WTC11 (cell line): ENCODE results near the gene NLRP14. TPM values are rescaled to one million over a fixed set of nuclear protein-coding genes. Genes with fewer than 3 reads are reported as not detected.

ENCODE experiments used
- E2F1 ChIP-seq: sonication (generic); formaldehyde crosslinking; IDR thresholded peaks from 2 replicates; pipeline ENCODE4 v1.8.0; 2022; ENCODE audit warnings: mild to moderate bottlenecking, missing genetic modification reagents
- ESRRA ChIP-seq: sonication (generic); formaldehyde crosslinking; IDR thresholded peaks from 2 replicates; pipeline ENCODE4 v1.8.1; 2022; ENCODE audit warnings: mild to moderate bottlenecking, missing genetic modification reagents, borderline replicate concordance
- FOXJ3 ChIP-seq: sonication (generic); formaldehyde crosslinking; IDR thresholded peaks from 2 replicates; pipeline ENCODE4 v1.9.0; 2021; ENCODE audit warnings: missing genetic modification reagents, mild to moderate bottlenecking, borderline replicate concordance
- FOXP1 ChIP-seq: sonication (generic); formaldehyde crosslinking; IDR thresholded peaks from 2 replicates; pipeline ENCODE4 v1.8.0; 2022; ENCODE audit warnings: missing genetic modification reagents, mild to moderate bottlenecking, moderate library complexity, borderline replicate concordance
- GTF2I ChIP-seq: fragments of 250-450 bp; sonication (Bioruptor Pico); conservative IDR thresholded peaks from 2 replicates; pipeline ENCODE4 v1.4.0; 2021; ENCODE audit warnings: mild to moderate bottlenecking
- IRF2 ChIP-seq: sonication (generic); formaldehyde crosslinking; IDR thresholded peaks from 2 replicates; pipeline ENCODE4 v1.8.0; 2022; ENCODE audit warnings: low read depth, missing genetic modification reagents, borderline replicate concordance
- JAZF1 ChIP-seq: fragments of 250-450 bp; sonication (Bioruptor Pico); IDR thresholded peaks from 2 replicates; pipeline ENCODE4 v1.9.0; 2021; ENCODE audit warnings: moderate library complexity, mild to moderate bottlenecking, inconsistent platforms
- JUN ChIP-seq: sonication (generic); formaldehyde crosslinking; IDR thresholded peaks from 2 replicates; pipeline ENCODE4 v1.8.0; 2023; ENCODE audit warnings: mild to moderate bottlenecking, missing genetic modification reagents
- KAT7 ChIP-seq: sonication (generic); formaldehyde crosslinking; IDR thresholded peaks from 2 replicates; pipeline ENCODE4 v1.8.1; 2023; ENCODE audit warnings: missing genetic modification reagents, mild to moderate bottlenecking, borderline replicate concordance
- NFATC4 ChIP-seq: fragments of 250-450 bp; sonication (Bioruptor Pico); IDR thresholded peaks from 2 replicates; pipeline ENCODE4 v1.9.0; 2021; ENCODE audit warnings: mild to moderate bottlenecking
- NR3C1 ChIP-seq: sonication (generic); formaldehyde crosslinking; conservative IDR thresholded peaks from 2 replicates; pipeline ENCODE4 v1.8.1; 2023; ENCODE audit warnings: low read depth, mild to moderate bottlenecking, missing genetic modification reagents
- SMAD3 ChIP-seq: sonication (generic); formaldehyde crosslinking; IDR thresholded peaks from 2 replicates; pipeline ENCODE4 v1.8.0; 2022; ENCODE audit warnings: missing genetic modification reagents, mild to moderate bottlenecking, borderline replicate concordance
- SP1 ChIP-seq: sonication (generic); formaldehyde crosslinking; conservative IDR thresholded peaks from 2 replicates; pipeline ENCODE4 v1.8.1; 2022; ENCODE audit warnings: missing genetic modification reagents
- ZBTB43 ChIP-seq: sonication (generic); formaldehyde crosslinking; IDR thresholded peaks from 2 replicates; pipeline ENCODE4 v1.8.1; 2023; ENCODE audit warnings: mild to moderate bottlenecking, missing genetic modification reagents
- ZNF219 ChIP-seq: sonication (generic); formaldehyde crosslinking; IDR thresholded peaks from 2 replicates; pipeline ENCODE4 v1.8.0; 2023; ENCODE audit warnings: missing genetic modification reagents, mild to moderate bottlenecking, borderline replicate concordance
- ZNF232 ChIP-seq: sonication (generic); formaldehyde crosslinking; IDR thresholded peaks from 2 replicates; pipeline ENCODE4 v1.8.0; 2022; ENCODE audit warnings: mild to moderate bottlenecking, missing genetic modification reagents
- ZNF416 ChIP-seq: fragments of 250-450 bp; sonication (Bioruptor Pico); IDR thresholded peaks from 2 replicates; pipeline ENCODE4 v1.9.0; 2021; ENCODE audit warnings: mild to moderate bottlenecking, inconsistent platforms
- ZNF512 ChIP-seq: sonication (generic); formaldehyde crosslinking; IDR thresholded peaks from 2 replicates; pipeline ENCODE4 v1.8.1; 2022; ENCODE audit warnings: missing genetic modification reagents, borderline replicate concordance
- ZNF532 ChIP-seq: fragments of 250-450 bp; sonication (Bioruptor Pico); IDR thresholded peaks from 2 replicates; pipeline ENCODE4 v1.9.0; 2021; ENCODE audit warnings: mild to moderate bottlenecking, borderline replicate concordance
- total RNA-seq: library from RNA; stranded (reverse); gene quantifications from 3 replicates; pipeline ENCODE4 v1.2.3, GENCODE V29; 2021
- TF ChIP-seq, protein P1 (sequence below): fragments of 250-450 bp; sonication (Bioruptor Pico); IDR thresholded peaks from 2 replicates; pipeline ENCODE4 v1.9.0; 2021; ENCODE audit warnings: moderate library complexity, mild to moderate bottlenecking, inconsistent platforms, borderline replicate concordance
- TF ChIP-seq, protein P2 (sequence below): fragments of 250-450 bp; sonication (Bioruptor Pico); IDR thresholded peaks from 2 replicates; pipeline ENCODE4 v1.8.0; 2021; ENCODE audit warnings: mild to moderate bottlenecking
- TF ChIP-seq, protein P3 (sequence below): sonication (generic); formaldehyde crosslinking; IDR thresholded peaks from 2 replicates; pipeline ENCODE4 v1.8.1; 2022; ENCODE audit warnings: low read depth, mild to moderate bottlenecking, moderate library complexity, missing genetic modification reagents, borderline replicate concordance
- TF ChIP-seq, protein P4 (sequence below): sonication (generic); formaldehyde crosslinking; conservative IDR thresholded peaks from 2 replicates; pipeline ENCODE4 v1.8.1; 2023; ENCODE audit warnings: mild to moderate bottlenecking, low read depth, missing genetic modification reagents, moderate library complexity

NLRP14 gene
- total RNA-seq, 1 experiment from 2014 or later = 0.07 TPM

DNA sequence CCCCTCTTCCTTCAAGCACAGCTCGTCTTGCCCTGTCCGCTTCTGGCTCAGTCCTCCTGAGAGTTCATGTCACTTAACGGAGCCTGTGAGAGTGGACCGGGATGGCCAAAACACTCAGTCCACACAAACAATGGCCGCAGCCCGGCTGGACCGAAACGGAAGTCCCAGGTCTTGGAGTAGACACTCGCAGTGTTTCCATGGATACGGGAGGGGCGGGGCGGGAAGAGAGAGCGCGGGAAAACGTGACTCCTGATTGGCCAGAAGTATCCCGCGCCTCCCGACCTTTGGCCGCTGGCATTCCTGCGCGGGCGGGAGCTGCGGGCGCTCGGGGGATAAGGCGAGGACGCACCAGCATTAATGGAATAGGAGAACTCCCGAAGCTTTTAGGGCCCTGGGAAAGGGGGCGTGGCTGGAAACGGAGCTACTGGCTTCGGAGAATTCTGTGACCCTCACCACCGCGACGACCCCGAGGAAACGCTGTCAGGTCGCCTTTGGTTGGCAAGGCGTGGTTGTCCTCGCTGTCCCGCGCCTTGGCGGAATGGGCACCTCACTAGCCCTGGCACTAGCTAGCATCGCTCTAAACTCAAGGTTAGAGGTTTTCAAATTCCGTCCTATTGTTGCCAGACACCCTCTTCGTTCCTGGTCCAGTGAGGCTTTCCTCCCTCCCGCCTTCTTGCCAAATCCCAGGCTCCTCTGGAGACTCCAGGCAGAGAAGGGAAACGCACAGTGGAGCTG is at the start of gene NLRP14, which contains the start of gene ZNF214 (continued):
- no peak for TF ChIP-seq E2F1
- TF ChIP-seq NR3C1 (CRISPR knock-in tag) = no peak
- TF ChIP-seq IRF2 = no peak
- no peak for TF ChIP-seq JAZF1 (CRISPR knock-in tag)
- TF ChIP-seq, protein P1, sequence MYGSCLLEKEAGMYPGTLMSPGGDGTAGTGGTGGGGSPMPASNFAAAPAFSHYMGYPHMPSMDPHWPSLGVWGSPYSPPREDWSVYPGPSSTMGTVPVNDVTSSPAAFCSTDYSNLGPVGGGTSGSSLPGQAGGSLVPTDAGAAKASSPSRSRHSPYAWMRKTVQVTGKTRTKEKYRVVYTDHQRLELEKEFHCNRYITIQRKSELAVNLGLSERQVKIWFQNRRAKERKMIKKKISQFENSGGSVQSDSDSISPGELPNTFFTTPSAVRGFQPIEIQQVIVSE (CRISPR knock-in tag) = no peak
- no peak for TF ChIP-seq ZNF512 (CRISPR knock-in tag)
- TF ChIP-seq ZNF532 (CRISPR knock-in tag) = no peak
- TF ChIP-seq JUN (CRISPR knock-in tag) = no peak; the same call in 1 of the 2 replicates
- peak; percentile 68; the same call in 1 of the 2 replicates for TF ChIP-seq ZNF232 (CRISPR knock-in tag)
- TF ChIP-seq NFATC4 (CRISPR knock-in tag) = no peak
- TF ChIP-seq KAT7 = no peak
- TF ChIP-seq SP1 (CRISPR knock-in tag) = peak; percentile 83
- TF ChIP-seq, protein P2, sequence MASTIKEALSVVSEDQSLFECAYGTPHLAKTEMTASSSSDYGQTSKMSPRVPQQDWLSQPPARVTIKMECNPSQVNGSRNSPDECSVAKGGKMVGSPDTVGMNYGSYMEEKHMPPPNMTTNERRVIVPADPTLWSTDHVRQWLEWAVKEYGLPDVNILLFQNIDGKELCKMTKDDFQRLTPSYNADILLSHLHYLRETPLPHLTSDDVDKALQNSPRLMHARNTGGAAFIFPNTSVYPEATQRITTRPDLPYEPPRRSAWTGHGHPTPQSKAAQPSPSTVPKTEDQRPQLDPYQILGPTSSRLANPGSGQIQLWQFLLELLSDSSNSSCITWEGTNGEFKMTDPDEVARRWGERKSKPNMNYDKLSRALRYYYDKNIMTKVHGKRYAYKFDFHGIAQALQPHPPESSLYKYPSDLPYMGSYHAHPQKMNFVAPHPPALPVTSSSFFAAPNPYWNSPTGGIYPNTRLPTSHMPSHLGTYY (CRISPR knock-in tag) = no peak
- TF ChIP-seq FOXJ3 = no peak
- TF ChIP-seq ZNF219 = no peak
- TF ChIP-seq ESRRA (CRISPR knock-in tag) = peak; percentile 25; the same call in 1 of the 2 replicates
- no peak for TF ChIP-seq SMAD3
- TF ChIP-seq, protein P3, sequence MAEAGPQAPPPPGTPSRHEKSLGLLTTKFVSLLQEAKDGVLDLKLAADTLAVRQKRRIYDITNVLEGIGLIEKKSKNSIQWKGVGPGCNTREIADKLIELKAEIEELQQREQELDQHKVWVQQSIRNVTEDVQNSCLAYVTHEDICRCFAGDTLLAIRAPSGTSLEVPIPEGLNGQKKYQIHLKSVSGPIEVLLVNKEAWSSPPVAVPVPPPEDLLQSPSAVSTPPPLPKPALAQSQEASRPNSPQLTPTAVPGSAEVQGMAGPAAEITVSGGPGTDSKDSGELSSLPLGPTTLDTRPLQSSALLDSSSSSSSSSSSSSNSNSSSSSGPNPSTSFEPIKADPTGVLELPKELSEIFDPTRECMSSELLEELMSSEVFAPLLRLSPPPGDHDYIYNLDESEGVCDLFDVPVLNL = peak; percentile 83; the same call in 1 of the 2 replicates
- TF ChIP-seq, protein P4, sequence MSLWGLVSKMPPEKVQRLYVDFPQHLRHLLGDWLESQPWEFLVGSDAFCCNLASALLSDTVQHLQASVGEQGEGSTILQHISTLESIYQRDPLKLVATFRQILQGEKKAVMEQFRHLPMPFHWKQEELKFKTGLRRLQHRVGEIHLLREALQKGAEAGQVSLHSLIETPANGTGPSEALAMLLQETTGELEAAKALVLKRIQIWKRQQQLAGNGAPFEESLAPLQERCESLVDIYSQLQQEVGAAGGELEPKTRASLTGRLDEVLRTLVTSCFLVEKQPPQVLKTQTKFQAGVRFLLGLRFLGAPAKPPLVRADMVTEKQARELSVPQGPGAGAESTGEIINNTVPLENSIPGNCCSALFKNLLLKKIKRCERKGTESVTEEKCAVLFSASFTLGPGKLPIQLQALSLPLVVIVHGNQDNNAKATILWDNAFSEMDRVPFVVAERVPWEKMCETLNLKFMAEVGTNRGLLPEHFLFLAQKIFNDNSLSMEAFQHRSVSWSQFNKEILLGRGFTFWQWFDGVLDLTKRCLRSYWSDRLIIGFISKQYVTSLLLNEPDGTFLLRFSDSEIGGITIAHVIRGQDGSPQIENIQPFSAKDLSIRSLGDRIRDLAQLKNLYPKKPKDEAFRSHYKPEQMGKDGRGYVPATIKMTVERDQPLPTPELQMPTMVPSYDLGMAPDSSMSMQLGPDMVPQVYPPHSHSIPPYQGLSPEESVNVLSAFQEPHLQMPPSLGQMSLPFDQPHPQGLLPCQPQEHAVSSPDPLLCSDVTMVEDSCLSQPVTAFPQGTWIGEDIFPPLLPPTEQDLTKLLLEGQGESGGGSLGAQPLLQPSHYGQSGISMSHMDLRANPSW = 0 out of 2 replicates have a peak, but pooled peaks have one; percentile 76
- peak; percentile 85; the same call in 1 of the 2 replicates for TF ChIP-seq FOXP1 (CRISPR knock-in tag)
- TF ChIP-seq GTF2I (CRISPR knock-in tag) = no peak
- no peak for TF ChIP-seq ZNF416 (CRISPR knock-in tag)
- TF ChIP-seq ZBTB43 (CRISPR knock-in tag) = peak; percentile 48; the same call in 1 of the 2 replicates
